Stimulated activated naive CD8-positive, alpha-beta T cell treated with anti-CD3 and anti-CD28 coated beads, Interleukin-15, Interleukin-2, amounts not matched to agents 100 ng/mL and 50 ng/mL, for 24 hours (primary cell): Measurements from ENCODE around the gene GPSM1.

Experiments used
- H3K27ac Mint-ChIP-seq: one replicate; pipeline ENCODE4 v1.8.0; 2021; ENCODE audit warnings: mild to moderate bottlenecking, mixed read lengths
- H3K27me3 Mint-ChIP-seq: one replicate; pipeline ENCODE4 v1.8.0; 2021; ENCODE audit warnings: mixed read lengths
- H3K36me3 Mint-ChIP-seq: one replicate; pipeline ENCODE4 v1.8.0; 2021; ENCODE audit warnings: low read depth, mixed read lengths
- H3K4me1 Mint-ChIP-seq: one replicate; pipeline ENCODE4 v1.8.0; 2021; ENCODE audit warnings: low read depth, mixed read lengths
- H3K4me3 Mint-ChIP-seq: one replicate; pipeline ENCODE4 v1.8.0; 2021; ENCODE audit warnings: mild to moderate bottlenecking, mixed read lengths
- H3K9me3 Mint-ChIP-seq: one replicate; pipeline ENCODE4 v1.8.0; 2021; ENCODE audit warnings: mixed read lengths

The GPSM1 gene

DNA sequence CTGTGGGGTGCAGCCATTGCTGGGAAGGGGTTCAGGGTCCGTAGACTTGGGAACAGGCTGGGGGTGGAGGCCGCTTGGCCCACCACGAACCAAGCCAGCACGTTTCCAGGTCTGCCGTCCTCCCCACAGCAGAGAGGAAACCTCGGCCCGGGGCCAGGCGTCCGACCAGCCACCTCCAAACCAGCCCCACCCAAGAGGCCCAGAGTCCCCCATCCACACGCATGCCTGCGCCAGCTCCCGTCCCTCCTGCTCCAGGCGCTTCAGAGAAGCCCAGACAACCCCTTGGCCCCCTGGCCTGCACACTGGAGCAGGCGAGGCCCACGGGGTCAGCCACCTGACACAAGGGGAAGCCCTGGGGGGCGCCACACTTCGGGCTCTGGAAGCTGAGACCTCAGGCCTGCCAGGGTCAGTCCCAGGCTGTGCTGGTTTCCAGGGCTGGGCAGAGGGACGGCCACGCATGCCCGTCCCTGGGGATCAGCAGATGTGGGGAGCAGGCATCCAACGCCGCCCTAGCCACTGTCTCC lies 29.9 kb downstream of the GPSM1 start:
- Mint-ChIP-seq H3K27me3 (no peaks in the 10 kb centered on the region), H3K4me3 (no peak overlapping the region), H3K36me3 (no peaks in the 10 kb centered on the region), H3K27ac (no peak overlapping the region), H3K4me1 (peaks cover 3% of the 10 kb centered on the region), H3K9me3 (no peaks in the 10 kb centered on the region)

DNA sequence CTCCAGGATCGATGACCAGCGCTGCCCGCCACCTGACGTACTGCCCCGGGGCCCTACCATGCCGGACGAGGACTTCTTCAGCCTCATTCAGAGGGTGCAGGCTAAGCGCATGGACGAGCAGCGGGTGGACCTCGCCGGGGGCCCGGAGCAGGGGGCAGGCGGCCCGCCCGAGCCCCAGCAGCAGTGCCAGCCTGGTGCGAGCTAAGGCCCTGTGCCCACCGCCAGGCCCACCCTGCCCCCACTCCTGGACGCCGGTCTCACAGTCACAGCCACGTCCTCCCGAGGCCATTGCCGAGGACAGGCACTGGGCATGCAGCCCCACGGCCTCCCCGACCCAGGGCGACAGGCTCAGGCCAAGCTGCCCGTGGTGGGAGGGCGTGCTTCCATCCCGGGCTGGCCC lies 30.7 kb downstream of the GPSM1 start:
- Mint-ChIP-seq H3K4me1 (peaks cover 8% of the 10 kb centered on the region), H3K27me3 (no peaks in the 10 kb centered on the region), H3K36me3 (no peaks in the 10 kb centered on the region), H3K9me3 (no peaks in the 10 kb centered on the region), H3K27ac (no peak overlapping the region), H3K4me3 (no peak overlapping the region)

DNA sequence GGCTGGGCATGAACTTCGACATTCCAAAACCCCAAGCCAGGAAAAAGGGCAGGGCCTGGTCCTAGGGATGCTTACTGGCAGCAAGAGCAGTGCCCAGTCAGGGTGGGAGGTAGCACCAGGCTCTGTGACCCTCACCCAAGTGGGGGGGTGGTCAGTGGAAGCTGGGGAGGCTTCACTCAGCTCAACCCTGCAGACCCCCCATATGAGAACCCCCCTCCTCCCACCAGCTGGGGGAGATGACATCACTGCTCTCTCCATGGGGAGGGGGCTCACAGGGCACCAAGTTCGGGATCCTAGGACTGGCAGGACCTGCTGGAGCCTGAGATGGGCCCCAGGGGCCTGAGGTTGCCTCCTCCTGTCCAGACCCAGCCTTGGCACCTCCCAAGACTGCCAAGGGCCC lies 31.5 kb downstream of the GPSM1 start:
- no peak overlapping the region for H3K27ac Mint-ChIP-seq
- H3K9me3 Mint-ChIP-seq: no peaks in the 10 kb centered on the region
- no peak overlapping the region for H3K4me3 Mint-ChIP-seq
- H3K4me1 Mint-ChIP-seq: peaks cover 8% of the 10 kb centered on the region
- no peaks in the 10 kb centered on the region for H3K27me3 Mint-ChIP-seq
- no peaks in the 10 kb centered on the region for H3K36me3 Mint-ChIP-seq

DNA sequence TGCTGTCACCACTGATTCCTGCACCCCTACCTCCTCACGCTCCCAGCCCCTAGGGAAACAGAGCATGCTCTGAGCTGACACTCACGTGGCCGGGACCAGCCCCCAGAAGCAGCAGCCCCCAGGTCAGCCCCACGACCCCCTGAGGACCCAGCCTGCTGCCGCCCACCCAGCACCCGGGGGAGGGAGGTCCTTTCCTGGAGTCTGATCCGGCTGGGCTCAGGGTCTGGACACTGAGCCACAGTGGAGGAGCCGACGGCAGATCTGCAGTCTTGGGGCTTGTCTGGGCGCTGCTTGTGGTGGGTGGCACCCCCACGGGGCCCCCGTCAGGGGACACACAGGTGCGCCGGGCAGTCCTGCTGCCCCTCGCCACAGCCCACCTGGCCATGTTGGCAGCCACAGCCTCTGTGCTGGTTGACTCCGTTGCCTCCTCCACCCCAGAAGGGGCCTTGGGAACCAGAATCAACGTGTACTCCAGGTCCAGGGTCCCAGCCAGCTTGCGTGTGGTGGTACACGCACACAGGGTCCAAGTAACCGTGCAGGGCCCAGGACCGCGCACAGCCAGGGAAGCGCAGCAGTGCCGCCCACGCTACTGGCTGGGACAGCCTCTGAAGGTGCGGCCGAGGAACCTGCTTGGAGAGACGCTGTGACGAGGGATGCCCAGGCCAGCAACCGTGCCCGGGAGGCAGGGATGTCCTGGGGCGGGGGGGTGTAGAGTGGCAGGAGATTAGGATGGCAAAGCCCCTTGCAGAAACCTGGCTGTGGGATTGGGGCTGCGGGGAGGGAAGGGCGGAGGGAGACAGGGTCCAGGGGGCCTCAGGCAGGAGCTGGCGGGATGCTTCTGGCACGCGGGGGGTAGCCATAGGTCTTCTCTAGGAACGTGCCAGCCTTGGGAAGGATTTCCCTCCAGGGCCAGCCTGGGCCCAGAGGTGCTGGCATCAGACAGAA lies 32.7 kb downstream of the GPSM1 start:
- no peaks in the 10 kb centered on the region for H3K9me3 Mint-ChIP-seq
- H3K27me3 Mint-ChIP-seq: no peaks in the 10 kb centered on the region
- H3K36me3 Mint-ChIP-seq: no peaks in the 10 kb centered on the region
- no peak overlapping the region for H3K4me3 Mint-ChIP-seq
- H3K4me1 Mint-ChIP-seq: peaks cover 5% of the 10 kb centered on the region
- H3K27ac Mint-ChIP-seq: no peak overlapping the region

DNA sequence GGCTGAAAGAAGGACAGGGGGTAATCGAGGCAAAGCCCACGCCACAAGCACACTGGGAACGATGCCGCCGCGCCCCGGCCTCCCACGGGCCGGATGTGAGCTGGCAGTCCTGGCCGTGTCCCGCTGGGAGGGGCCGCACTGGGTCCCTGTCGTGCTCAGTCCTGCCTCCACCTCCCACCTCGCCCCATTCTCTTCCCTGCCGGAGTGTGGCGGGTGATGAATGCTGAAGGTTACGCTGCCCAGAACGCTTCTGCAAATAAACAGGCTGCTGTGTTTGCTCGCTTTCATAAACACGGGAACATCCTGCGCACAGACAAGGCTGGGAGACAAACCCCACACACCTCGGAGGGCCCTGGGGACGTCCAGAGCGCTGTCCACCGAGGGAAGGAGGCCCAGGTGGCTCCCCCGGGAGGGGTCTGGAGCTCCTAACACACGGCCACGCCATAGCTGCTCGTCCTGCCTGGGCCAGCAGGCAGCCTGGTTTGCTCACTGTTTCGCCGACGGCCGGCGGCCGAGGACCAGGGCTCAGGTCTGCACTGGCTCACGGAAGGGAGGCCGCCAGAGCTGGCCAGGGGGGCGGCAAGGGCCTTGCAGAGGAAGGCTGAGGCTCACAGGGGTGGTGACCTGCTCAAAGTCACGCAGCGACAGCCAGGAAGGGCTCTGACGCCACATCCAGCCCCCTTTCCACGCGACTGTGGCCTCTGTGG lies 33.9 kb downstream of the GPSM1 start:
- Mint-ChIP-seq H3K36me3 (no peaks in the 10 kb centered on the region), H3K4me3 (no peak overlapping the region), H3K27me3 (no peaks in the 10 kb centered on the region)

DNA sequence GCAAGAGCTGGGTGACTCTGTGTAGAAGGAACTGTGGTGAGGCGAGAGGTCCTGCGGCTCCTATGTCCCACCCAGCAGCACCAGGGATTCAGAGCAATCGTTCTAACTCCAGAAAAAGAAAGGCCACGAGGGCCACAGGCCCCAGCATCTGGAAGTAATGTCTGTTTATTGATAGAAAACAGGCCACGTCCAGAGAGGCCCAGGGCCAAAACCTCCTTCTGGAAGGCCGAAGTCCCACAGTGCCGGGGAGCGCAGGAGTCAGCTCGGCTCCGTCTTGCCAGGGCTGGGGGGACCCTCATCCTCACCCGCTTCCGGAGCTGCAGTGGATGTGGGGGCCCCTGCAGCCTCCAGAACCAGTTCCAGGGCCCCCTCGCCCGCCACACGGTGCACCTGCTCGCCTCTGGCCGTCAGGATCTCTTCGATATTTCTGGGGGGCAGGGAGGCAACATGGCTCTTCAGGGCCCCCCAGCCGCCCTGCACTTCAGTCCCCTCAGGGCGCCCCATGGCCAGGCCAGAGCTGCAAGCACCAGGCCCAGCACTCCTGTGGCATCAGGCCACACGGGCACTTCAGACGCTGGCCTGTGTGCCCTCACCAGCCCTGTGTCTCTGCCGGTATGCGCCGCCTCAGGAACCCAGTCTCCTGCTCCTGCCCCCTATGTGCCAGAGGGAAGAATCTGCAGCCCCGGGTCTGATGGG lies 34.6 kb downstream of the GPSM1 start:
- no peak overlapping the region for H3K27ac Mint-ChIP-seq
- no peaks in the 10 kb centered on the region for H3K9me3 Mint-ChIP-seq
- no peaks in the 10 kb centered on the region for H3K27me3 Mint-ChIP-seq
- no peaks in the 10 kb centered on the region for H3K36me3 Mint-ChIP-seq
- H3K4me1 Mint-ChIP-seq: peaks cover 5% of the 10 kb centered on the region
- no peak overlapping the region for H3K4me3 Mint-ChIP-seq

More for the DNA sequence above, 33.9 kb downstream of the GPSM1 start:
- peaks cover 5% of the 10 kb centered on the region for H3K4me1 Mint-ChIP-seq
- no peaks in the 10 kb centered on the region for H3K9me3 Mint-ChIP-seq
- no peak overlapping the region for H3K27ac Mint-ChIP-seq

DNA sequence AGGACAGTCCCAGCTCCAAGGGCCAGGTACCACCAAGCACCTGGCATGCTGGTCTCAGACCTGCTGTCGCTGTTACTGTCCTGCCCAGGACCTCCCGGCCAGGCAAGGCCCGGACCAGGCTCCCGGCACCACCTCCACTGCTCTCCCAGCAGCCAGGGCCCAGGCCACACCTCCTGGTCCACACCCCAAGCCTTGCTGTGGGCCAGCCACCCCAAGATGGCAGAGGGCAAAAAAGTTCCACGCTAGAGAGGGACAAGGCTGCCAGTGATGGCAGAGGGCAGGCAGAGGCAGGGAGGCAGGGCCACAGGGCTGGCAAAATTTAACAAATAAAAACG lies 35.1 kb downstream of the GPSM1 start:
- H3K36me3 Mint-ChIP-seq: no peaks in the 10 kb centered on the region
- H3K9me3 Mint-ChIP-seq: no peaks in the 10 kb centered on the region
- peak overlapping the region; percentile 52 for H3K27ac Mint-ChIP-seq
- H3K4me3 Mint-ChIP-seq: peak overlapping the region; percentile 82
- H3K4me1 Mint-ChIP-seq: peaks cover 5% of the 10 kb centered on the region
- H3K27me3 Mint-ChIP-seq: no peaks in the 10 kb centered on the region

DNA sequence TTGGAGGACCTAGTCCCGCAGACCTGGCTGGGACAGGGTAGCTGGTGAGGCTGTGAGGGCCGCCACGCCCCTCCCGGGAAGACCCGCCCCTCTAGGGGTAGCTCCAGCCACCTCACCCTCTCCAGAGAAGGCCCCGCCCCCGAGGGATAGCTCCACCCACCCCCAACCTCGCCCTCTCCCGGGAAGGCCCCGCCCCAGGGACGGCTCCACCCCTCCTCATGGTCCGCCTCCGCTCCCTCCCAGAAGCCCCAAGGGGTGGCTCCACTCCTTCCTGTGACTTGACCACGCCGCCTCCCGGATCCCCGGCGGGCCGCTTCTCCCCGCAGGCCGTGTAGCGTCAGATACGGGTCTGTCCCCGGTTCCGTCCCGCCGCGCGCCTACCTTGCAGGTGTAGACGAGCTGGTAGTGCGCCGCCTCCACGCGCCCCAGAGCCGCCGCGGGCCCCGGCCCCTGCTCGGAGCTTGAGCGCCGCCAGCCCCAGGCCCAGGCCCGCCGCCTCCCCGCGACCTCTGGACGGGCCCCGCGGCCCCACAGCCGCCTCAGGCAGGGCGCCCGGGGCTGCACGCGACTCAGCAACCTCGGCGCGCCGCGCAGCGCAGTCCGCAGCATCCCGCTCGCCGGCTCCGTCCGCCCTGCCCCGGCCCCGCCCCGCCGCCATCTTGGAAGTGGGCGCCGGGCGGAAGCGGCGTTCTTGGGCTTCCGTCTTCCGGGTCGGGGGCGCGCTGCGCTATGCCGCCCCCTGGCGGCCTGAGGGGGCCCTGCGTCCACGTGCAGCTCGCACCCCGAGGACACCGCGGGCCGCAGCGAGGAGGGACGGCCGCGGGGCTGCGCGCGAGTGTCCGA lies 36.0 kb downstream of the GPSM1 start, which contains the start of gene DNLZ:
Gene DNLZ, minus strand, starts transcription at position 639 of the 843 bp plus-strand sequence. Its CDS starts 30 bp downstream, at position 609.
- Mint-ChIP-seq H3K9me3 (no peaks in the 10 kb centered on the region), H3K36me3 (no peaks in the 10 kb centered on the region), H3K4me3 (peak within 1 kb of the TSS; percentile 82), H3K27ac (peak within 1 kb of the TSS; percentile 87), H3K4me1 (peaks cover 5% of the 10 kb centered on the region), H3K27me3 (no peaks in the 10 kb centered on the region)

DNA sequence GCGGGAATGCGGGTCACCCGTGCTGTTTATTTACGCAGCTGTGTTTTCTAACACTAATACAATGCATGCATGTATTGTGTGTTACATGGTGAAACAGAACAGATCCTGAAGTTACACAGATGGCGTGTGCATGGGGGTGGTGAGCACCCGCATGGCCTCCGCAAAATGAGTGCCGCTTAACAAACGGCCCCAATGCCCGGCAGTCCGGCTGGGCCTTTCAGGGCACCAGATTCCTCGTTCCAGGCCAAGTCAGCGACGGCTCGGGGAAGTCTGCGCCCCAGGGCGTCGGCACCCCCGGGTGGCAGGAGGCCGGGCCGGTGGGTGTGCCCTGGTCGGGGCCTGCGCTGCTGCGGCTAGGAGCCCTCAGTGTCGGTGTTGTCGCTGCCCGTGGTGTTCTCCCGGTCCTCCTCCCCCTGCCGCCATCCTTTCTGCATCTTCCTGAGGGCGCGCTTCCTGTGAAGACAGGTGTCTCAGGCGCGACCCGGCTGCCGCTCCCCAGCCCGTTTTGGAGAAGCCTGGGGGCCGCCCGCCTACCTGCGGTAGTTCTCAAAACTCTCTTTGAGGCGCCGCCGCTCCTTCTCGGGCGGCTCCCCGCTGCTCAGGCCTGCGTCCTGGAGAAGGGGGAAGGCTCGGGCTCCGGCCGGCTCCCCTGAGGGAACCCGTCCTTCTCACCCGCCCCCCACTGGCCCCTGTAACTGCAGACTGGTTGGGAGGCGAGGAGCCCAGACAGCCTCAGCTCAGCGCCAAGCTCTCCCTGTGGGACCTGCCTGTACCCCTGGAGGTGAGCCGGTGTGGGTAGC lies 36.8 kb downstream of the GPSM1 start:
- Mint-ChIP-seq H3K36me3 (no peaks in the 10 kb centered on the region), H3K27me3 (no peaks in the 10 kb centered on the region), H3K4me3 (no peak overlapping the region)

DNA sequence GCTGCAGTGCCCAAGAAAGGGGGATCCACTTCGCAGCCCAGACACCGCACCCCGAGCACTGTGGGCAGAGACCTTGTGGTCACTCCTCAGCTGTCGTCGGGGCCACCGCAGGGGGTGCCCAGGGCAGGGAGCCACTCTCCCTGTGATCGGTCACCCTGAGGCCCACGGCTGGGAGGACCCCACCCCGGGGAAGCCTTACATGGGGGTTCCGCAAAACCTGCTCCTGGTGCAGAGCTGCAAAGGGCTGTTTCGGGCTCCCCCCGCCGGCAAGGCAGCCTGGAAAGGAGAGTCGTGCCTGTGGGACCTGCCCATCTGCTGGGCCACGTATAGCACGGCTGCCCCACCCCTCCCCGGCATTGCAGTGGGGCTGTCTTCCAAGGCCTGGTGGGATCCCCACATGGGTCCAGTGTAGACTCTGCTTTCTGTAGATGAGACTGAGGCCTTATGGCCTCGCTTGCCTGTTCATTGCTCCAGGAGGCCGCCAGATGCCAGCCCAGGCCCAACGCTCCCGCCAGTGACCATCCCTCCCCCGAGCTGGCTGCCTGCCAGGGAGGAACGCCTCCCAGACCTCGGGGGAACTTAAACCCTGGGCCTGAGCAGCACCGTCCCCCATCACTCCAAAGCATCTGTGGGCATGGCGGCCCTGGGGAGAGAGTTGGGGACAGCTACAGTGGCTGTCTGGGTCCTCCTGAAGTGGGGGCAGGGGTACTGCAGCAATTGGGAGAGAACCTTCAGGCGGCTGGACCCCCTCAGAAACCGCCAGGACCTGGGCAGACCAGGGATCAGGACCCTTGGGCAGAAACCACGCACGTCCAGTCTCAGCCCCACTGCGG lies 37.8 kb downstream of the GPSM1 start:
- Mint-ChIP-seq H3K4me3 (no peak overlapping the region), H3K27ac (no peak overlapping the region)

More for the DNA sequence above, 36.8 kb downstream of the GPSM1 start:
- Mint-ChIP-seq H3K27ac (no peak overlapping the region), H3K4me1 (peaks cover 5% of the 10 kb centered on the region), H3K9me3 (no peaks in the 10 kb centered on the region)

DNA sequence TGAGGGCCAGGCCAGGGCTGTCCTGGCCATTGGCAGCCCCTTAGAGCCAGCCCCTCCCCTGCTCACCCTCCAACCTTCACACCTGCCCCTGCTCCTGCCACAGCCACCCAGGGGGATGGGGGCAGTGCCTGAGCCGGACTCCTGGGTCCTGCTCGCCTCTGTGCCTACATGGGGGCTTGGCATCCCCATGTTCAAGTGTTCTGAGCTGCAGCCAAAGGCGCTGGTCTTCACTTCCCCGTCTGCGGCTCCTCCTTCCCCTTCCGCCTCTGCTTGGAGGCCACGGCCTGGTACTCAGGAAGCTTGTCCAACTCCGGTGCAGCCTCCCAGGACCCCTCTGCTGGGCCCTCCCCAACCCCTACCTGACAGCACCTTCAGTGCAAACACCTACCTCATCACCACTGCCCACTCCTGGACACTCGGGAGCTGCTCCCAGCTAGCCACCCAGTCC lies 38.5 kb downstream of the GPSM1 start:
- no peaks in the 10 kb centered on the region for H3K36me3 Mint-ChIP-seq
- no peaks in the 10 kb centered on the region for H3K9me3 Mint-ChIP-seq
- no peak overlapping the region for H3K4me3 Mint-ChIP-seq
- no peaks in the 10 kb centered on the region for H3K27me3 Mint-ChIP-seq
- no peak overlapping the region for H3K27ac Mint-ChIP-seq
- peaks cover 5% of the 10 kb centered on the region for H3K4me1 Mint-ChIP-seq

More for the DNA sequence above, 37.8 kb downstream of the GPSM1 start:
- H3K4me1 Mint-ChIP-seq: peaks cover 5% of the 10 kb centered on the region
- H3K36me3 Mint-ChIP-seq: no peaks in the 10 kb centered on the region
- H3K27me3 Mint-ChIP-seq: no peaks in the 10 kb centered on the region
- H3K9me3 Mint-ChIP-seq: no peaks in the 10 kb centered on the region

DNA sequence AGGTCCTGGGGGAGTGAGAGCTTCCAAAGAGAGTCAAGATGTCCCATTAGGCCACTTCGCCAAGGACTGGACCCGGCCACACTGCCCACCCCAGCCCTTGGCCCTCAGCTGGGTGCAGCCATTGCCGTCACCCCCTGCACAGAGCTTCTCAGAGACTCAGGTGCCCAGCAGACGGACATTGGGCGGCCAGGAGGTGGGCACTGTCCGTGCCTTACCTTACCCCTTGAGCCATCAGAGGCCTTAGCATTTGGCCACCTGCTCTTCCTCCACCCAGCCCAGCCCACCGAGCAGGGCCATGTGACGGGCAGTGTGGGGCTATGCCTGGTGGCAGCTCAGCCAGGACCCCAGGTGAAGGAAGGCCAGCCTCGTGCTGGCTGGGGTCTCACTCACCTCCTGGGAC lies 39.5 kb downstream of the GPSM1 start:
- Mint-ChIP-seq H3K9me3 (no peaks in the 10 kb centered on the region), H3K36me3 (no peaks in the 10 kb centered on the region), H3K27me3 (no peaks in the 10 kb centered on the region), H3K4me3 (no peak overlapping the region), H3K27ac (no peak overlapping the region), H3K4me1 (peaks cover 5% of the 10 kb centered on the region)
